K562 (cell line): ENCODE results near the gene CTNNA3. TPM values are rescaled to one million over a fixed set of nuclear protein-coding genes. Genes with fewer than 3 reads are reported as not detected.

ENCODE experiments used
- ATAC-seq: fragments of 200-7000 bp; cut with Tn5 transposase; 3 replicates; pipeline ENCODE4 v1.9.1; 2020; ENCODE audit warnings: moderate library complexity
- BruUV-seq: library from RNA; stranded (reverse); fragments of 400-500 nt; replicated peaks from 2 replicates; lab custom pipeline; 2021; lab: Mats Ljungman, UMichigan
- CTCF ChIA-PET: fragments of 300-600 bp; formaldehyde crosslinking; extraction: SDS; loops from one replicate; lab custom pipeline; 2021; ENCODE audit warnings: low intra/inter-chr PET ratio; lab: Yijun Ruan, JAX
- POLR2A ChIA-PET: fragments of 300-600, 350-650 bp; sonication (Branson Sonifier 250); formaldehyde crosslinking; extraction: SDS; loops from one replicate; lab custom pipeline; 2021; ENCODE audit warnings: antibody characterized with exemption, inconsistent platforms; lab: Yijun Ruan, JAX
- DNase-seq, 4 experiments: peaks; one replicate each; pipeline versions ENCODE4 v3.0.0 to v3.0.0-alpha.2; 2011 to 2018; ENCODE audit warnings: low spot score in 3 of 4, mixed read lengths in 3 of 4; ENCODE audit errors: extremely low read depth in 1 of 4
- FAIRE-seq: peaks from 2 replicates; lab custom pipeline; 2011; peaks lifted over from hg19 to GRCh38; lab: Jason Lieb, UNC
- H2AFZ ChIP-seq: 2 replicates; pipeline ENCODE4 v1.6.0; 2011; ENCODE audit warnings: low read depth, low read length, control low read depth, inconsistent platforms
- H3K27ac ChIP-seq: fragments of 200-600 bp; 3 replicates; pipeline ENCODE4 v1.8.0; 2011; ENCODE audit warnings: low read depth, mild to moderate bottlenecking, control low read depth, inconsistent platforms, low read length, moderate library complexity, mixed read lengths; ENCODE audit errors: extremely low read depth
- H3K27me3 ChIP-seq, 2 experiments: fragments of 300-600 bp in 1 of 2; 2 replicates in 1 of 2; 3 replicates in 1 of 2; pipeline versions ENCODE4 v1.6.0 to v1.8.0; 2011; ENCODE audit warnings: inconsistent platforms in 2 of 2, low read length in 2 of 2, mild to moderate bottlenecking in 1 of 2, mixed read lengths in 1 of 2, moderate library complexity in 1 of 2; ENCODE audit not compliant: control insufficient read depth in 2 of 2, insufficient read depth in 2 of 2
- H3K36me3 ChIP-seq: fragments of 300-600 bp; 3 replicates; pipeline ENCODE4 v1.8.0; 2011; ENCODE audit warnings: mild to moderate bottlenecking, low read length, inconsistent platforms; ENCODE audit not compliant: control insufficient read depth, insufficient read depth
- H3K4me1 ChIP-seq, 2 experiments: fragments of 200-600 bp in 1 of 2; replicated peaks in 1 of 2; 2 replicates in 1 of 2; 3 replicates in 1 of 2; pipeline versions ENCODE4 v1.5.1 to v1.8.0; 2011; ENCODE audit warnings: inconsistent platforms in 2 of 2, low read length in 2 of 2, mild to moderate bottlenecking in 1 of 2, mixed read lengths in 1 of 2, moderate library complexity in 1 of 2; ENCODE audit not compliant: control insufficient read depth in 2 of 2, insufficient read depth in 2 of 2
- H3K4me2 ChIP-seq: 2 replicates; pipeline ENCODE4 v1.6.1; 2011; ENCODE audit warnings: low read length, control low read depth, inconsistent platforms, mixed read lengths; ENCODE audit not compliant: insufficient read depth
- H3K4me3 ChIP-seq: fragments of 200-600 bp; sonication (generic), shearing (Covaris generic); 2 replicates; pipeline ENCODE4 v1.5.1; 2016; ENCODE audit warnings: control low read depth, inconsistent platforms
- H3K79me2 ChIP-seq: fragments of 200-600 bp; 3 replicates; pipeline ENCODE4 v1.8.0; 2011; ENCODE audit warnings: low read length, inconsistent platforms; ENCODE audit not compliant: control insufficient read depth, insufficient read depth
- H3K9ac ChIP-seq, 2 experiments: 2 replicates each; pipeline versions ENCODE4 v1.6.0 to v1.6.1; 2011; ENCODE audit warnings: low read depth in 2 of 2, low read length in 2 of 2, control low read depth in 1 of 2, inconsistent platforms in 1 of 2, mild to moderate bottlenecking in 1 of 2, mixed read lengths in 1 of 2; ENCODE audit not compliant: insufficient read depth in 1 of 2
- H3K9me1 ChIP-seq: one replicate; pipeline ENCODE4 v1.6.0; 2011; ENCODE audit warnings: inconsistent platforms, mild to moderate bottlenecking, low read length, moderate library complexity; ENCODE audit not compliant: control insufficient read depth, insufficient read depth
- H3K9me3 ChIP-seq: replicated peaks from 2 replicates; pipeline ENCODE4 v1.5.1; 2011; ENCODE audit warnings: low read depth, low read length, inconsistent platforms; ENCODE audit not compliant: control insufficient read depth, insufficient read depth
- H4K20me1 ChIP-seq: replicated peaks from 2 replicates; pipeline ENCODE4 v1.6.1; 2011; ENCODE audit warnings: low read length, inconsistent platforms, mixed read lengths; ENCODE audit not compliant: control insufficient read depth, insufficient read depth
- AFF4 ChIP-seq: sonication (generic); formaldehyde crosslinking; IDR thresholded peaks from 2 replicates; pipeline ENCODE4 v1.8.0; 2023; ENCODE audit warnings: mild to moderate bottlenecking, missing genetic modification reagents
- KLF16 ChIP-seq: IDR thresholded peaks from 2 replicates; pipeline ENCODE4 v1.6.1; 2016; ENCODE audit warnings: antibody characterized with exemption
- LEF1 ChIP-seq: fragments of 450-650 bp; IDR thresholded peaks from 2 replicates; pipeline ENCODE4 v1.6.1; 2016; ENCODE audit warnings: mild to moderate bottlenecking
- MAFK ChIP-seq: IDR thresholded peaks from 2 replicates; pipeline ENCODE4 v1.6.1; 2011; ENCODE audit warnings: low read length, improper control_type of control experiment
- MCM5 ChIP-seq: fragments of 450-650 bp; IDR thresholded peaks from 2 replicates; pipeline ENCODE4 v1.6.1; 2016; ENCODE audit warnings: low read depth
- NELFE ChIP-seq: IDR thresholded peaks from 2 replicates; pipeline ENCODE4 v1.6.1; 2011; ENCODE audit warnings: mild to moderate bottlenecking; ENCODE audit not compliant: insufficient read depth, insufficient read length
- NR0B1 ChIP-seq: fragments of 450-650 bp; IDR thresholded peaks from one replicate; pipeline ENCODE4 v1.6.1; 2018; ENCODE audit warnings: mild to moderate bottlenecking, moderate library complexity; ENCODE audit not compliant: partially characterized antibody
- PBX2 ChIP-seq, 2 experiments: IDR thresholded peaks in 1 of 2; conservative IDR thresholded peaks in 1 of 2; 2 replicates each; pipeline ENCODE4 v1.6.1; 2016; ENCODE audit warnings: low read depth in 2 of 2, mild to moderate bottlenecking in 1 of 2, missing compliant biosample characterization in 1 of 2, missing genetic modification characterization in 1 of 2, moderate library complexity in 1 of 2
- PHF20 ChIP-seq: fragments of 450-650 bp; IDR thresholded peaks from 2 replicates; pipeline ENCODE4 v1.6.1; 2018; ENCODE audit not compliant: partially characterized antibody
- PRPF4 ChIP-seq: fragments of 200-400 bp; formaldehyde crosslinking; IDR thresholded peaks from one replicate; pipeline ENCODE4 v1.6.1; 2017; ENCODE audit warnings: low read length, low read depth, mild to moderate bottlenecking; ENCODE audit not compliant: insufficient read depth, poor library complexity, severe bottlenecking
- WHSC1 ChIP-seq: IDR thresholded peaks from one replicate; pipeline ENCODE4 v1.6.1; 2012; ENCODE audit warnings: low read length, control low read depth, inconsistent platforms
- ZNF274 ChIP-seq: IDR thresholded peaks from 2 replicates; pipeline ENCODE4 v1.6.1; 2011; ENCODE audit warnings: low read depth, mild to moderate bottlenecking, low read length, moderate library complexity, borderline replicate concordance
- ZNF75A ChIP-seq: fragments of 450-650 bp; formaldehyde crosslinking; IDR thresholded peaks from 2 replicates; pipeline ENCODE4 v1.4.0; 2020; ENCODE audit warnings: mild to moderate bottlenecking
- WGBS: fragments of 100-300 bp; shearing (Covaris generic); methylation state at CpG from one replicate; pipeline ENCODE4 v1.1.6; 2016; ENCODE audit warnings: low coverage, mixed read lengths; ENCODE audit not compliant: insufficient coverage; ENCODE audit errors: missing lambda C conversion rate; 5-methylcytosine and 5-hydroxymethylcytosine counted together
- in situ Hi-C: fragments of 300-500 bp; cut with MboI; formaldehyde crosslinking; loops from 4 replicates; pipeline ENCODE4 v1.15.0; 2018; ENCODE audit warnings: inconsistent platforms, mixed read lengths
- intact Hi-C: fragments of 100-400 bp; cut with micrococcal nuclease; formaldehyde crosslinking; loops from 2 replicates; pipeline ENCODE4 v1.14.2; 2022
- polyA plus RNA-seq, 8 experiments: library from polyadenylated mRNA; depleted of rRNA in 4 of 8; stranded (reverse) in 5 of 8; unstranded in 3 of 8; fragments of >200 nt; fragmentation: Nextera tagmentation in 2 of 8; fragmentation: Illumina TruSeq in 1 of 8; extraction: Ambion mirVana in 2 of 8; extraction: Trizol in 1 of 8; gene quantifications; 2 replicates each; pipeline versions ENCODE4 v1.2.1 to v1.2.3, GENCODE V29; 2011 to 2014; ENCODE audit warnings: inconsistent platforms in 1 of 8, missing spikeins in 1 of 8
- total RNA-seq, 7 experiments: library from RNA; depleted of rRNA in 6 of 7; stranded (reverse); fragments of >200 nt in 6 of 7; fragmentation: Illumina TruSeq in 2 of 7; extraction: Trizol in 2 of 7; gene quantifications; 2 replicates each; pipeline versions ENCODE4 v1.2.1 to v1.2.3, GENCODE V29; 2011 to 2021; ENCODE audit warnings: low replicate concordance in 1 of 7
- TF ChIP-seq, protein P1 (sequence below): fragments of 200-800 bp; sonication (Bioruptor generic); IDR thresholded peaks from 2 replicates; pipeline ENCODE4 v1.6.1; 2017; ENCODE audit warnings: missing genetic modification characterization, missing compliant biosample characterization

CTNNA3 gene
- total and polyA plus RNA-seq, 9 of the 15 experiments (the other 6 are each of a cell fraction or from before 2014, with no cell fraction given): 0.04 TPM; not detected in 8

DNA sequence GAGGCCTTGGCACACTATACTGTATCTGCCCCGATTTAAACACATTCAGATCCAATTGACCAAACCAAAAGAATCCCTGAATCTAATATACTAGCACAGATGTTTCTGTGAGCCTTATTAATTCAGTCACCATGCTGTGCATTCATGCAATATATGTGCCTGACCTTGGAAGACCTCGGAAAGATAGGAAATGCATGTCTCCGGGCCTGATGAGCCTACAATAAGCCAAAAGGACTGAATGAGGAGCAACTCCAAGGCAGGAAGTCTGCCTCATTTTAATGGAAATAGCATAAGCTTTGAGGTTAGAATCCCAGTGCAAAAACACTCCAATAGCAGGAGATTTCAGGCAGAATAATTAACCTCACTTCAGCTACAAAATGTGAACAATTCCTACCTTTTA lies 453.5 kb downstream of the CTNNA3 start:
- no TSS peak for BruUV-seq
- Histone ChIP-seq H3K27ac (no peak overlapping the region), H4K20me1 (no peaks in the 10 kb centered on the region), H3K9me1 (no peaks in the 10 kb centered on the region), H3K36me3 (no peaks in the 10 kb centered on the region), H3K4me2 (no peak overlapping the region), H3K4me1 (no peaks in the 10 kb centered on the region), H2AFZ (no peak overlapping the region), H3K4me3 (no peak overlapping the region), H3K79me2 (no peaks in the 10 kb centered on the region), H3K27me3 (no peaks in the 10 kb centered on the region), H3K9me3 (no peaks in the 10 kb centered on the region), H3K9ac (no peak overlapping the region)
- FAIRE-seq (no peak), ATAC-seq (no peak), DNase-seq (no peak)
- ChIA-PET CTCF (no interaction called here), POLR2A (no interaction called here)
- in situ Hi-C loops: no loop called here
- intact Hi-C loops: no loop called here
- WGBS: 0% methylated on average over 3 of the region's 3 CpGs
- TF ChIP-seq KLF16: no peak
- no peak for TF ChIP-seq NELFE
- TF ChIP-seq PHF20: no peak
- TF ChIP-seq, protein P1, sequence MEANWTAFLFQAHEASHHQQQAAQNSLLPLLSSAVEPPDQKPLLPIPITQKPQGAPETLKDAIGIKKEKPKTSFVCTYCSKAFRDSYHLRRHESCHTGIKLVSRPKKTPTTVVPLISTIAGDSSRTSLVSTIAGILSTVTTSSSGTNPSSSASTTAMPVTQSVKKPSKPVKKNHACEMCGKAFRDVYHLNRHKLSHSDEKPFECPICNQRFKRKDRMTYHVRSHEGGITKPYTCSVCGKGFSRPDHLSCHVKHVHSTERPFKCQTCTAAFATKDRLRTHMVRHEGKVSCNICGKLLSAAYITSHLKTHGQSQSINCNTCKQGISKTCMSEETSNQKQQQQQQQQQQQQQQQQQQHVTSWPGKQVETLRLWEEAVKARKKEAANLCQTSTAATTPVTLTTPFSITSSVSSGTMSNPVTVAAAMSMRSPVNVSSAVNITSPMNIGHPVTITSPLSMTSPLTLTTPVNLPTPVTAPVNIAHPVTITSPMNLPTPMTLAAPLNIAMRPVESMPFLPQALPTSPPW (CRISPR knock-in tag): no peak
- TF ChIP-seq PRPF4: no peak
- no peak for TF ChIP-seq ZNF75A (CRISPR knock-in tag)
- no peak for TF ChIP-seq PBX2 (CRISPR knock-in tag; IDR thresholded peaks at IDR 0.05; ENCODE audit: low read depth)
- no peak for TF ChIP-seq PBX2 (tag; conservative IDR thresholded peaks at IDR 0.05; ENCODE audit: low read depth)
- TF ChIP-seq ZNF274: no peak
- TF ChIP-seq MCM5: no peak
- no peak for TF ChIP-seq AFF4
- TF ChIP-seq MAFK: no peak
- TF ChIP-seq LEF1: no peak
- TF ChIP-seq NR0B1: no peak
- TF ChIP-seq WHSC1: no peak
